Putamen (tissue), 1 donor: ENCODE measurements around the gene SCAF11.
A peak's percentile ranks its signal among the peaks of the same experiment; 100 is the strongest.
"Not testable (repeated sequence)": the region's sequence is repeated elsewhere in the genome, so short reads cannot be mapped to it uniquely, and the experiment has no call there.

Source experiments
- DNase-seq: peaks from one replicate; pipeline ENCODE4 v3.0.0-alpha.2; 2016; ENCODE audit warnings: low spot score

The SCAF11 gene

GRCh38 chr12:45990468-45991283, at the start of gene SCAF11:
Gene SCAF11, minus strand, starts transcription at chr12:45990574. Its CDS starts 26,407 bp downstream, at chr12:45964167.
- peak; percentile 100 for DNase-seq

- DNase-seq = not testable (repeated sequence)
Observed at GRCh38 chr12:46037066-46037465, 46.7 kb upstream of the SCAF11 start.

- no peak for DNase-seq
Observed at GRCh38 chr12:46027172-46027571, 36.8 kb upstream of the SCAF11 start.

- no peak for DNase-seq
Observed at GRCh38 chr12:46024099-46024498, 33.7 kb upstream of the SCAF11 start.

GRCh38 chr12:46020768-46021167, 30.4 kb upstream of the SCAF11 start:
- no peak for DNase-seq

GRCh38 chr12:46018712-46019111, 28.3 kb upstream of the SCAF11 start:
- DNase-seq = not testable (repeated sequence)

GRCh38 chr12:46017866-46018375, 27.5 kb upstream of the SCAF11 start:
- DNase-seq = not testable (repeated sequence)

GRCh38 chr12:46005823-46006222, 15.4 kb upstream of the SCAF11 start:
- DNase-seq = no peak

- no peak for DNase-seq
Observed at GRCh38 chr12:46005151-46005797, 14.9 kb upstream of the SCAF11 start.

- no peak for DNase-seq
Observed at GRCh38 chr12:46004715-46005114, 14.3 kb upstream of the SCAF11 start.

- DNase-seq = not testable (repeated sequence)
Observed at GRCh38 chr12:46000076-46000475, 9.7 kb upstream of the SCAF11 start.

GRCh38 chr12:45994736-45995135, 4.4 kb upstream of the SCAF11 start:
- DNase-seq = peak; percentile 89

- DNase-seq = peak; percentile 81
Observed at GRCh38 chr12:45991284-45992249, 1.2 kb upstream of the SCAF11 start.

GRCh38 chr12:45989721-45990467, 480 bp downstream of the SCAF11 start:
- peak; percentile 79 for DNase-seq

GRCh38 chr12:45989287-45989686, 1.1 kb downstream of the SCAF11 start:
- DNase-seq = no peak

- DNase-seq = no peak
Observed at GRCh38 chr12:45988264-45988663, 2.1 kb downstream of the SCAF11 start.

GRCh38 chr12:45987340-45987727, 3.0 kb downstream of the SCAF11 start:
- DNase-seq = no peak

- DNase-seq = peak; percentile 18
Observed at GRCh38 chr12:45986641-45987339, 3.6 kb downstream of the SCAF11 start.

GRCh38 chr12:45981075-45981837, 9.1 kb downstream of the SCAF11 start:
- no peak for DNase-seq

- DNase-seq = no peak
Observed at GRCh38 chr12:45980540-45980939, 9.8 kb downstream of the SCAF11 start.
